ENCODE measurements around the gene GRIK5. TPM values are rescaled to one million over a fixed set of nuclear protein-coding genes. Genes with fewer than 3 reads are reported as not detected.

The GRIK5 gene
- total RNA-seq, 1 experiment from 2014 or later: 0.96 TPM

DNA sequence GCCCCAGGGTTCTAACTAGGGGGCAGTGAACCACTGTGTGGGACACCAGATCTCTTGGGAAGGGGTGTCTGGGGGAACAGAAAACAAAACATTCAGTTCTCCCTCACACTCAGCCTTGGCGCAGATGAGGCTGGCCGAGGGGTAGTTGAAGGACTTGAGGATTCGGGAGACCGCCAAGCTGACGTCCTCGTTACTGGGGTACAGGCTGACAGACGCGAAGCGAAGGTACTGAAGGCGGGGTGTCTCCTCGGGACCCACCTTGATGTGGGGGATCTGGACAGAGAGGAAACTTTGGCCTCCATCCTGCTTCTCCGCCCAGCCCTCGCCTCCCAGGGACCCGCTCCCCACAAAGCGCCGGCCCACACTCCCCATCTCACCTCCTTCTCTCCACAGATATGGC lies 7.6 kb downstream of the GRIK5 start:
- BruUV-seq (replicated peaks): no TSS peak
- no peaks in the 10 kb centered on the region for H3K9me3 ChIP-seq (ENCODE audit: insufficient read depth, low read depth)
- H2AFZ ChIP-seq: no peak overlapping the region
- H3K4me2 ChIP-seq: no peak overlapping the region
- no peaks in the 10 kb centered on the region for H4K20me1 ChIP-seq (ENCODE audit: insufficient read depth)
- ChIA-PET POLR2A (ENCODE audit: unreplicated experiment) (no interaction called here), CTCF (no interaction called here)
- H3F3A ChIP-seq (ENCODE audit: insufficient read depth, low read depth): 0 out of 2 replicates have a peak, but pooled peaks cover 5% of the 10 kb centered on the region
- H3K9me2 ChIP-seq (ENCODE audit: insufficient read depth): no peaks in the 10 kb centered on the region
- H3K79me2 ChIP-seq (ENCODE audit: low read depth): no peaks in the 10 kb centered on the region
- intact Hi-C loops (cut with micrococcal nuclease; ENCODE audit: unreplicated experiment): no loop called here
- H3K27me3 ChIP-seq (ENCODE audit: insufficient read depth, low read depth): peaks cover 13% of the 10 kb centered on the region
- TF ChIP-seq, protein P1, sequence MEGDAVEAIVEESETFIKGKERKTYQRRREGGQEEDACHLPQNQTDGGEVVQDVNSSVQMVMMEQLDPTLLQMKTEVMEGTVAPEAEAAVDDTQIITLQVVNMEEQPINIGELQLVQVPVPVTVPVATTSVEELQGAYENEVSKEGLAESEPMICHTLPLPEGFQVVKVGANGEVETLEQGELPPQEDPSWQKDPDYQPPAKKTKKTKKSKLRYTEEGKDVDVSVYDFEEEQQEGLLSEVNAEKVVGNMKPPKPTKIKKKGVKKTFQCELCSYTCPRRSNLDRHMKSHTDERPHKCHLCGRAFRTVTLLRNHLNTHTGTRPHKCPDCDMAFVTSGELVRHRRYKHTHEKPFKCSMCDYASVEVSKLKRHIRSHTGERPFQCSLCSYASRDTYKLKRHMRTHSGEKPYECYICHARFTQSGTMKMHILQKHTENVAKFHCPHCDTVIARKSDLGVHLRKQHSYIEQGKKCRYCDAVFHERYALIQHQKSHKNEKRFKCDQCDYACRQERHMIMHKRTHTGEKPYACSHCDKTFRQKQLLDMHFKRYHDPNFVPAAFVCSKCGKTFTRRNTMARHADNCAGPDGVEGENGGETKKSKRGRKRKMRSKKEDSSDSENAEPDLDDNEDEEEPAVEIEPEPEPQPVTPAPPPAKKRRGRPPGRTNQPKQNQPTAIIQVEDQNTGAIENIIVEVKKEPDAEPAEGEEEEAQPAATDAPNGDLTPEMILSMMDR (conservative IDR thresholded peaks at IDR 0.05): no peak
- no peak for TF ChIP-seq EZH2 (IDR thresholded peaks at IDR 0.05; ENCODE audit: low read depth)
- no peak overlapping the region for H3K4me3 ChIP-seq
- no peak for DNase-seq
- no peaks in the 10 kb centered on the region for H3K36me3 ChIP-seq (ENCODE audit: low read depth)
- 0 out of 2 replicates have a peak, but pooled peaks cover 5% of the 10 kb centered on the region for H3K4me1 ChIP-seq (replicated peaks; ENCODE audit: insufficient read depth)
- H3K27ac ChIP-seq: no peak overlapping the region

DNA sequence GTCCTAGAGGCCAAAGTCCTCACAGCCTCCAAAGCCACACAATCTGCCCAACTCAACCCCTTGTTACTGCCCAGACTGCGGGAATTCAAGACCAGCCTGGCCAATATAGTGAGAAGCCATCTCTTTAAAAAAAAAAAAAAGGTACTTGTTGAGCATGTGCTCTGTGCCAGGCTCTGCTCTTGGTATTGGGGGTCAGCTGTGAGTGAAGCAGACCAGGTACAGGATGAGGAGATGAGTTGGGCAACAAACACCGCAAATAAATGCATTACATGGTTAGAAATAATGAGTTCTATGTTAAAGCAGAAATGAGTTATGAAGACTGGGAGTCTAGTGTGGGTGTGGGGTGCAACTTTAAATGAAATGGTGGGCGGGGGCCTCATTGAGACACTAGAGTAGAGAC lies 9.9 kb downstream of the GRIK5 start:
- DNase-seq: no peak
- CTCF ChIA-PET: no interaction called here
- Histone ChIP-seq H3K4me1 (replicated peaks; ENCODE audit: insufficient read depth) (0 out of 2 replicates have a peak, but pooled peaks cover 5% of the 10 kb centered on the region), H3K27me3 (ENCODE audit: insufficient read depth, low read depth) (no peaks in the 10 kb centered on the region), H3K9me2 (ENCODE audit: insufficient read depth) (no peaks in the 10 kb centered on the region), H3K27ac (no peak overlapping the region), H3K9me3 (ENCODE audit: insufficient read depth, low read depth) (no peaks in the 10 kb centered on the region), H3K79me2 (ENCODE audit: low read depth) (no peaks in the 10 kb centered on the region), H4K20me1 (ENCODE audit: insufficient read depth) (no peaks in the 10 kb centered on the region), H2AFZ (no peak overlapping the region), H3F3A (ENCODE audit: insufficient read depth, low read depth) (0 out of 2 replicates have a peak, but pooled peaks cover 8% of the 10 kb centered on the region), H3K4me2 (no peak overlapping the region), H3K4me3 (no peak overlapping the region), H3K36me3 (ENCODE audit: low read depth) (no peaks in the 10 kb centered on the region)
- intact Hi-C loops (cut with micrococcal nuclease; ENCODE audit: unreplicated experiment): no loop called here
- BruUV-seq (replicated peaks): no TSS peak
- TF ChIP-seq, protein P1 (conservative IDR thresholded peaks at IDR 0.05): no peak
- no peak for TF ChIP-seq EZH2 (IDR thresholded peaks at IDR 0.05; ENCODE audit: low read depth)
- POLR2A ChIA-PET (ENCODE audit: unreplicated experiment): no interaction called here

DNA sequence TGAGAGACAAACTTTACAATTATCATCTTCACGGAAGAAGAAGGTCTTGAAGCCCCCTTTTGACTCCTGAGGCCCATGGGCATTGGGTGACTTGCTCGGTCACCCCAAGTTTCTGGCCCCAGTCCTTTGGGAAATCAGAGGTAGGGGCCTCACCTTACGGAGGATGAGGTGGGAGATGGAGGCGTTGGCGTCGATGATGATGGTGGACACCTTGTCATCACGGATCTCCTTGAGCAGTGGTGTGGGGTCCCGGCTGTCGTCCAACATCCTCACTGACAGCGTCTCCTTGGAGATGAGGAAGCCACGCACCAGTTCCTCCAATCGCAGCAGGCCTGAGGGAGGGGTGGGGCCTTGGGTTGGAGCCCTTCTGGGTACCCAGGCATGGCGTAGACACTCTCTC lies 10.8 kb downstream of the GRIK5 start:
- no peak overlapping the region for H3K4me3 ChIP-seq
- no peaks in the 10 kb centered on the region for H3K9me2 ChIP-seq (ENCODE audit: insufficient read depth)
- H3K79me2 ChIP-seq (ENCODE audit: low read depth): no peaks in the 10 kb centered on the region
- H3K4me1 ChIP-seq (replicated peaks; ENCODE audit: insufficient read depth): 0 out of 2 replicates have a peak, but pooled peaks cover 5% of the 10 kb centered on the region
- no peak for TF ChIP-seq EZH2 (IDR thresholded peaks at IDR 0.05; ENCODE audit: low read depth)
- intact Hi-C loops (cut with micrococcal nuclease; ENCODE audit: unreplicated experiment): no loop called here
- H4K20me1 ChIP-seq (ENCODE audit: insufficient read depth): no peaks in the 10 kb centered on the region
- H3K9me3 ChIP-seq (ENCODE audit: insufficient read depth, low read depth): no peaks in the 10 kb centered on the region
- no peak overlapping the region for H2AFZ ChIP-seq
- no peak overlapping the region for H3K27ac ChIP-seq
- H3K27me3 ChIP-seq (ENCODE audit: insufficient read depth, low read depth): no peaks in the 10 kb centered on the region
- H3K4me2 ChIP-seq: no peak overlapping the region
- no peak for DNase-seq
- BruUV-seq (replicated peaks): no TSS peak
- no peaks in the 10 kb centered on the region for H3K36me3 ChIP-seq (ENCODE audit: low read depth)
- POLR2A ChIA-PET (ENCODE audit: unreplicated experiment): no interaction called here
- CTCF ChIA-PET: interaction anchor here (0.6 to 0.7 kb wide), 2 partner anchors 34 to 107 kb away, joined by 3 to 5 read pairs; no protein-coding TSS in a partner anchor
- 0 out of 2 replicates have a peak, but pooled peaks cover 8% of the 10 kb centered on the region for H3F3A ChIP-seq (ENCODE audit: insufficient read depth, low read depth)

DNA sequence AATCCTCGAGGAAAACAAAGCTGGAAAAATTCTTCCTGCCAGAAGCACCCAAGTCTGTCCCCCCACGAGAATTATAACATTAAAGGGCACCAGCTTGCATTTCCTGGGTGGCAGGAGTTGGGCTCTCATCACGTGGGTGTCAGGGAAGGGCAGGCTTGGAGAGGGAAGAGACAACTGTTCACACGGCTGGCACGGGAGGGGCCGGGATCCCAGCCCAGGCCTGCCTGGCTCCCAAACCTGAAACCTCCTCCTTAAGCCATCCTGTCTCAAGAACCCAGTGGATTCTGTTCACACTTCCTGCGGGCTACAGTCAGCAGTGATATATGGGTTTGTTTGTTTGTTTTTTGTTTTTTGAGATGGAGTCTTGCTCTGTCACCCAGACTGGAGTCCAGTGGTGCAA lies 12.2 kb downstream of the GRIK5 start:
- H3K79me2 ChIP-seq (ENCODE audit: low read depth): no peaks in the 10 kb centered on the region
- H3K4me3 ChIP-seq: no peak overlapping the region
- POLR2A ChIA-PET (ENCODE audit: unreplicated experiment): interaction anchor here (0.5 to 0.7 kb wide), 2 partner anchors 8 to 323 kb away, joined by 3 to 5 read pairs; no protein-coding TSS in a partner anchor
- H2AFZ ChIP-seq: no peak overlapping the region
- CTCF ChIA-PET: no interaction called here
- no peak for TF ChIP-seq EZH2 (IDR thresholded peaks at IDR 0.05; ENCODE audit: low read depth)
- TF ChIP-seq, protein P1 (conservative IDR thresholded peaks at IDR 0.05): no peak
- no peaks in the 10 kb centered on the region for H3K9me3 ChIP-seq (ENCODE audit: insufficient read depth, low read depth)
- H3F3A ChIP-seq (ENCODE audit: insufficient read depth, low read depth): peaks cover 14% of the 10 kb centered on the region
- no peak overlapping the region for H3K27ac ChIP-seq
- no peak overlapping the region for H3K4me2 ChIP-seq
- peaks cover 17% of the 10 kb centered on the region for H3K4me1 ChIP-seq (replicated peaks; ENCODE audit: insufficient read depth)
- H3K27me3 ChIP-seq (ENCODE audit: insufficient read depth, low read depth): no peaks in the 10 kb centered on the region
- BruUV-seq (replicated peaks): no TSS peak
- no peaks in the 10 kb centered on the region for H3K9me2 ChIP-seq (ENCODE audit: insufficient read depth)
- no peak for DNase-seq
- no peaks in the 10 kb centered on the region for H3K36me3 ChIP-seq (ENCODE audit: low read depth)
- intact Hi-C loops (cut with micrococcal nuclease; ENCODE audit: unreplicated experiment): no loop called here
- no peaks in the 10 kb centered on the region for H4K20me1 ChIP-seq (ENCODE audit: insufficient read depth)

All from PC-9 (cell line).